ENCODE data around the gene TMEM54. TPM values are rescaled to one million over a fixed set of nuclear protein-coding genes. Genes with fewer than 3 reads are reported as not detected.

The TMEM54 gene
- total and polyA plus RNA-seq, 9 of the 15 experiments (the other 6 are each of a cell fraction or from before 2014, with no cell fraction given): 1.00 to 16.2 (median 8.2) TPM

GRCh38 chr1:32893198-32894018 is 7.8 kb downstream of the TMEM54 start (continued):
- TF ChIP-seq CCAR2 (IDR thresholded peaks at IDR 0.05; ENCODE audit: low read depth, low read length) (no peak), ARID4B (CRISPR knock-in tag; IDR thresholded peaks at IDR 0.05) (0 out of 2 replicates have a peak, but pooled peaks have one; percentile 16), TBP (optimal IDR thresholded peaks at IDR 0.05; ENCODE audit: low read depth, low read length) (no peak), SMARCC2 (IDR thresholded peaks at IDR 0.05; ENCODE audit: low read depth) (no peak), VEZF1 (CRISPR knock-in tag; IDR thresholded peaks at IDR 0.05) (peak; percentile 88), ZFPM2 (CRISPR knock-in tag; IDR thresholded peaks at IDR 0.05) (no peak), ZNF232 (CRISPR knock-in tag; IDR thresholded peaks at IDR 0.05) (no peak), FOXK2 (conservative IDR thresholded peaks at IDR 0.05 in 1 of 2, IDR thresholded peaks at IDR 0.05 in 1 of 2; ENCODE audit: low read depth in 2 of 2) (0 out of 4 replicates have a peak, but pooled peaks of 1 of the 2 experiments have one; percentile 24), HMG20B (CRISPR knock-in tag; IDR thresholded peaks at IDR 0.05) (no peak), E4F1 (CRISPR knock-in tag; IDR thresholded peaks at IDR 0.05; ENCODE audit: borderline replicate concordance) (no peak), EZH2 (IDR thresholded peaks at IDR 0.05; ENCODE audit: borderline replicate concordance, low read depth, low read length) (no peak), KAT8 (IDR thresholded peaks at IDR 0.05; ENCODE audit: low read depth) (no peak), RBM14 (IDR thresholded peaks at IDR 0.05; ENCODE audit: borderline replicate concordance, insufficient read depth, low read depth, low read length) (no peak), FOXP1 (CRISPR knock-in tag; IDR thresholded peaks at IDR 0.05) (0 out of 2 replicates have a peak, but pooled peaks have one; percentile 10), HDAC8 (tag; IDR thresholded peaks at IDR 0.05) (no peak), CREB3L1 (IDR thresholded peaks at IDR 0.05; ENCODE audit: borderline replicate concordance, low read depth) (0 out of 2 replicates have a peak, but pooled peaks have one; percentile 10), ZNF766 (CRISPR knock-in tag; conservative IDR thresholded peaks at IDR 0.05) (no peak)

All from K562 (cell line).